Activated naive CD4-positive, alpha-beta T cell treated with anti-CD3 and anti-CD28 coated beads, Interleukin-2, amount 50 U/mL, for 72 hours (primary cell): ENCODE data around the gene MYDGF. TPM values are rescaled to one million over a fixed set of nuclear protein-coding genes. Genes with fewer than 3 reads are reported as not detected.
A peak's percentile ranks its signal among the peaks of the same experiment; 100 is the strongest.

Source experiments
- ATAC-seq, 2 donors: fragments of 150-1000 bp; cut with Tn5 transposase; 2 replicates each; pipeline ENCODE4 v1.10.0; 2021; ENCODE audit warnings: mild to moderate bottlenecking in 2 of 2, moderate library complexity in 2 of 2
- DNase-seq, 2 donors: peaks; one replicate each; pipeline ENCODE4 v3.0.0; 2021 to 2022; ENCODE audit warnings: low spot score in 2 of 2
- H3K27ac Mint-ChIP-seq, 2 donors: one replicate each; pipeline ENCODE4 v1.8.0; 2022; ENCODE audit warnings: mild to moderate bottlenecking in 2 of 2, mixed read lengths in 2 of 2
- H3K36me3 Mint-ChIP-seq, 2 donors: one replicate each; pipeline ENCODE4 v1.8.0; 2022; ENCODE audit warnings: mixed read lengths in 2 of 2
- H3K9me3 Mint-ChIP-seq, 2 donors: one replicate each; pipeline ENCODE4 v1.8.0; 2022; ENCODE audit warnings: mixed read lengths in 2 of 2
- total RNA-seq, 2 donors: library from RNA; stranded (reverse); gene quantifications; one replicate each; pipeline ENCODE4 v1.2.3, GENCODE V29; 2022

The MYDGF gene
- total RNA-seq, 2 donors from 2014 or later, result 40.2 to 48.5 TPM

DNA sequence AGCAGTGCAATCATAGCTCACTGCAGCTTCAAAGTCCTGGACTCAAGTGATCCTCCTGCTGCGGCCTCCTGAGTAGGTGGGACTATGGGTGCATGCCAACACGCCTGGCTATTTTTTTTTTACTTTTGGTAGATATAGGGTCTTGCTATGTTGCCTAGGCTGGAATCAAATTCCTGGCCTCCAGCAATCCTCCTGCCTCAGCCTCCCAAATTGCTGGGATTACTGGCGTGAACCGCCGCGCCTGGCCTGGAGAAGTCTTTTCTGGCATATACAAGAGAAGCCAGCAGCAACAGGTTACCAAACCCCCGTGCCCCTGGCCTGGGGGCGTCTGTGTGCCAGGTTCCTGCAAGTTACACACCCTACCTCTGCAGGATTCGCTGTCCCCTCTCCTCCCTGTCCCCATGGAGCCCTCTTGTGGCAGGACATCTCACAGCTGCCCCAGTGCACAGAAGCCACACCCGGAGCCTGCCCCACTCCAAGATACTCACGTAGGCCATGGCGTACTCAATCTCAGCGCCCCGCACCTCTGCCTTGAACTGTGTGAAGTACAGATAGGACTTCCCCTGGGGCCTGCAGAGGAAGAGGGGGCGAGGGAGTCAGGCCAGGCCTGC, 9.9 kb downstream of the MYDGF start:
- Mint-ChIP-seq H3K36me3 (no peaks in the 10 kb centered on the region), H3K27ac (peak overlapping the region in 1 of 2 donors; percentile 39), H3K9me3 (no peaks in the 10 kb centered on the region)
- ATAC-seq (peak in 1 of 2 donors; percentile 48), DNase-seq (no peak)

DNA sequence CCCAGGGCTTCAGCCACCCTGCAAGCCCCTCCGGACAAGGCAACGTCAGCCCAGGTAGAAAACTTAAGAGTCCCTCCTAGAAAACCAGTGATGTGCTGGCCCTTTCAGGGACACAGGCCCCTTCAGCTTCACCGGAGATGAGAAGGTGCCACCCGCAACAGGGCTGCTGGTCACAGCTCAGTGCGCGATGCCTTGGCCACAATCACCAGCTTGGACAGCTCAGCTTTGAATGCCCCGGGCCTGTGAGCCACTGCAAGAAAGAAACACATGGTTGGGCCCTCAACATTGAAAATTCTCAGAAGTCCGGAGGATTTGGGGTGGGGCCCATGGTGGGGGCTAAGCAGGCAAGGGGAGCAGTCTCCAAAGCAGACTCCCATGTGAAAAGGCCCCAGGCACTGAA, 12.3 kb downstream of the MYDGF start:
- Mint-ChIP-seq H3K27ac (peak overlapping the region; percentile 36 to 46), H3K36me3 (no peaks in the 10 kb centered on the region), H3K9me3 (no peaks in the 10 kb centered on the region)
- ATAC-seq (no peak), DNase-seq (no peak)

DNA sequence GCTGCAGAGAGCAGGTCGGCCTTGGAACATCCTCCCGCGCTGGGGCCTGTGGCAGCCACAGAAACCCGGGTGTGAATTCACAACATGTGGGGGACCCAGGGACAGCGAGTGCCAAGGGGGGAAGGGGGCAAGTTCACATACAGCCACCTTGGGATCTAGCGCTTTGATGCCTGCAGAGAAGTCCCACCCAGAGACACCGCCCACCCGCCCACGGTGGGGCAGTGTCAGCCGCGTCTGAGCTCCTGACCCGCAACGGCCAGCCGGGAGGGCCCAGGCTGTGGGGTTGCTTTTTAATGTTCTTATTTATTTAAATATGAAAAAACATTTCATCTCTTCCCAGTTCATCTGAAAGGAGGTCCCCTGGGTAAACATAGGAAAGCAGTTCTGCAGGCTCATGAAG, 12.9 kb downstream of the MYDGF start:
- no peaks in the 10 kb centered on the region for H3K9me3 Mint-ChIP-seq

DNA sequence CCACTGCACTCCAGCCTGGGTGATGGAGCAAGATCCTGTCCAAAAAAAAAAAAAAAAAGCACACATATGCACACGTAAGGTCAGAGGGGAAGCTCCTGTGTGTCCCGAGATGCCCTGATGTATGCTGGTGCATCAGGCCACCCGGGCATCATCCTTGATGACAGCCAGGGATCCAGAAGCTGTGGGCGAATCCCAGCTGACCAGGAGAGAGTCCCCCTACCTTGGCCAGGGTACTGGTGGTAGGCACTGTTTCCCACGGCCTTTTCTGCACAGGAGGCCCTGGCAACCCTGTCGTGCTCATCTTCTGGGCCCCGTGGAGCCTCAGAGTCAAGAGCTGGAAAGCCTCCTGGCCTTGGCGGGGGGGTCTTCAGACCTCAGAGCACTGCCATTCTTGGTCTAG, 14.0 kb downstream of the MYDGF start:
- DNase-seq (no peak), ATAC-seq (no peak)
- Mint-ChIP-seq H3K36me3 (no peaks in the 10 kb centered on the region), H3K27ac (no peak overlapping the region), H3K9me3 (no peaks in the 10 kb centered on the region)

More for the DNA sequence above, 12.9 kb downstream of the MYDGF start:
- Mint-ChIP-seq H3K36me3 (no peaks in the 10 kb centered on the region), H3K27ac (peak overlapping the region in 1 of 2 donors; percentile 36)
- ATAC-seq (no peak), DNase-seq (no peak)

DNA sequence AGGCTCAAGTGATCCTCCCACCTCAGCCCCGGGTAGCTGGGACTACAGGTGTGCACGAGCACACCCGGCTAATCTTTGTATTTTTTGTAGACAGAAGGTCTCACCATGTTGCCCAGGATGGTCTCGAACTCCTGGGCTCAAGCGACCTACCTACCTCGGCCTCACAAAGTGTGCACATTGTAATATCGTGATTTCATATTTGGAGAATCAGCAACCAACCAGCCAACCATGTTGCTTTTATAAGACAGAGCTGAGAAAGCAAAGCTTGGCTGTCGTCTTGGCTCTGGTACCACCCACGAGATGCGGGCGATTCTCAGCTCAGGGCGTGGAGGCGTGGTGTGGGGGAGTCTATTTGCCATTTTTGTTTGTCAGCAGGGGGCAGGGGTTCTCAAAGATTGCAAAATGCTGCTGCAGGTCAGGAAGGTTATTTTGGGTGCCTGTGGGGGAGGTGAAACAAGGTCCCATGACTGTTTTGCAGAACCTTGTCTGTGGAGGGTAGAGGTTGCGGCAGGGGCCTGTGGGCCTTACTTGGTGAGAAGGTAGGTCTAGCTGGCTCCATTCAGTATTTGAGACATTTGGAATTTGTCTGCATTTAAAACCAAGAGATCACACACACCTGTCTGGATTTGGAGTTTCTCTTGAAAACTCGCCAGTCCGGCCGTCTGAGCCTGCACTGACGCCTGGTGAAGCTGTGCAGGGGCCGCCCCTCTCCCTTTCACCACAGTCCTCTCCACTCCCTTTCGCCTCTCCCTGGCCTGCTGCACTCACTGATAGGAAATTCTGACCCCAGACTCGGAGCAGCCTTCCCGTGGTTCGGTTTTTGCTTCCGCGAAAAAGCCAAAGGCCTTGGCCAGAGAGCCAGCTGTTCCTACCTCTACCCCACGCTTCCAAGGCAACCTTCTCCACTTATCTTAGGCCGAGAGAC, 15.4 kb downstream of the MYDGF start:
- H3K27ac Mint-ChIP-seq, result no peak overlapping the region
- no peaks in the 10 kb centered on the region for H3K36me3 Mint-ChIP-seq
- DNase-seq (no peak), ATAC-seq (no peak)
- H3K9me3 Mint-ChIP-seq, result no peaks in the 10 kb centered on the region

DNA sequence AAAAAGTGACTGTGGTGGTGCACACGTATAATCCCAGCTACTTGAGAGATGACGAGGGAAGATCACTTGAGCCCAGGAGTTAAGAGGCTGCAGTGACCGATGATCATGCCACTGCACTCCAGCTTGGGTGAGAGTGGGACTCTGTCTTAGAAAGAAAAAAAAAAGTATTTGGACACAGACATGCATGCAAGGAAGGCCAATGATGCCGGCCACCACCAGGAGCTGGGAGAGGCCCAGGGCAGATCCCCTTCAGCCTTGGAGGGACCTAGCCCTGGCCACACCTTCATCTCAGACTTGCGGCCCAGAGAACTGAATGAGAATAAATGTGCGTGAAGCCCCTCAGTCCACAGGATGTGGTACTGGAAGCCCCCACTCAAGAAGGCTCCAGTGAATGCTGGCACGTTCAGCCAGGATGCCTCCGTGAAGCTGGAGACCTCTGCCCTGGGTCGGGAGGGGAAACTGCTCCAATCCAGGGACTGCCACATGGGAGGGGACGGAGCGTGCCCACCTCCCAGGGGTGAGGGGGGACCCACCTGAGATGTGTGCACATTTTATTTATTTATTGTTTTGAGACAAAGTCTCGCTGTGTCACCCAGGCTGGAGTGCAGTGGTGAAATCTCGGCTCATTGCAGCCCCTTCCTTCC, 16.2 kb downstream of the MYDGF start:
- no peaks in the 10 kb centered on the region for H3K9me3 Mint-ChIP-seq
- no peak for DNase-seq
- no peak for ATAC-seq
- no peaks in the 10 kb centered on the region for H3K36me3 Mint-ChIP-seq
- H3K27ac Mint-ChIP-seq, result no peak overlapping the region

DNA sequence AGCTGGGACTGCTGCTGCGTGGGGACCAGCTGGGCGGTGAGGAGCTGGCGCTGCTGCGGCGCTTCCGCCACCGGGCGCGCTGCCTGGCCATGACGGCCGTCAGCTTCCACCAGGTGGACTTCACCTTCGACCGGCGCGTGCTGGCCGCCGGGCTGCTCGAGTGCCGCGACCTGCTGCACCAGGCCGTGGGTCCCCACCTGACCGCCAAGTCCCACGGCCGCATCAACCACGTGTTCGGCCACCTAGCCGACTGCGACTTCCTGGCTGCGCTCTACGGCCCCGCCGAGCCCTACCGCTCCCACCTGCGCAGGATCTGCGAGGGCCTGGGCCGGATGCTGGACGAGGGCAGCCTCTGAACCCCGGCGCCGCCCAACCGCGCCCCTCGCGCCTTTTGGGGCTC, 18.1 kb downstream of the MYDGF start:
- Mint-ChIP-seq H3K27ac (no peak overlapping the region), H3K9me3 (no peaks in the 10 kb centered on the region), H3K36me3 (no peaks in the 10 kb centered on the region)
- DNase-seq (no peak), ATAC-seq (no peak)

DNA sequence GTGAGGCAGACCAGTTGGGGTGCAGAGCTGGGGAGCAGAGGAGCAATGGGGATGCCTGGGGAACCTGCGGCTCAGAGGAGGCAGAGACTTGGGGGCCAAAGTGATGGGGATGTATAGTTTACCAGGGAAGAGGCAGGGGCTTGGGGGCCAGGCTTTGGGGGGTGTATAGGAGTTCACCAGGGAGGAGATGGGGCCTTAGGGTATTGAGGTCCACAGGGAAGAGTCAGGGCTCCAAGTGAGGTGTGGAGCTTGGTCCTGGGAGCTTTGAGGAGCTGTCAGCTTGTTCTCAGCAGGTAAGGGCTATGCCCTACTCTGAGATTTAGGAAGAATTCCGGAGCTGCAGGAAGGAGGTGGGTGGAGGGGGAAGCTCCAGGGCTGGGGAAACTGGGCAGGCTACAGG, 20.0 kb downstream of the MYDGF start:
- no peak for DNase-seq
- H3K36me3 Mint-ChIP-seq, result no peaks in the 10 kb centered on the region
- no peaks in the 10 kb centered on the region for H3K9me3 Mint-ChIP-seq
- ATAC-seq, result peak in 1 of 2 donors; percentile 23
- H3K27ac Mint-ChIP-seq, result peak overlapping the region in 1 of 2 donors; percentile 60

DNA sequence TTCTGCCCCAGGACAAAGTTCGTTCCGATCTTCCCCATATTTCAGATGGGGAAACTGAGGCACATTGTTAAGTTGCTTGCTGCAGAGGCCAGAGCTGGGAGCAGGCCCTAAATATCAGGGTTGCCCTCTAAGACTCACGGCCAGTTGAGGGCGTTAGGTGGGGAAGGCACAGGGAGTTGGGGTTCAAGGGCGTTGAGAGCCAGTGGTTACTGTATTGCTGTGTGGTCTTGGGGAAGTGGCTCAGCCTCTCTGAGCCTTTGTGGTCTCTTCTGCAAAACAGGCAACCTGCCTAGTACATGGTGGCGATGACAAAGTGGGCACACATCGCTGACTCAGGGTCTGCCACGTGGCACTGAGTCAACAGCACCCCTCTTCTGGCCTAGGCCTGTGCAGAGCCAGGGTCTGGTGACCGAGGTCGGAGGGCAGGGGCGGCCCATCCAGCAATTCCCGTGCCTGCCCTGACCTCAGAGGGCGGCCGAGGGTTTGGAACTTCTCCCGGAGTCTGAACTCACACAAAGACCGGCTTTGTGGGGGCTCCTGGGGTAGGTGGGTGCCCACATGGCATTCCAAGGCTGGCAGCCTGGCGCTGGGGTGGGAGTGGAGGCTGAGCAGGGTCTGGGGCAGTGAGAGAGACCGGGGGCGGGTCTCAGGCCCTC, 20.6 kb downstream of the MYDGF start:
- ATAC-seq (peak in 1 of 2 donors; percentile 28), DNase-seq (no peak)
- H3K27ac Mint-ChIP-seq, result peak overlapping the region; percentile 54 to 61
- H3K36me3 Mint-ChIP-seq, result no peaks in the 10 kb centered on the region
- H3K9me3 Mint-ChIP-seq, result no peaks in the 10 kb centered on the region

DNA sequence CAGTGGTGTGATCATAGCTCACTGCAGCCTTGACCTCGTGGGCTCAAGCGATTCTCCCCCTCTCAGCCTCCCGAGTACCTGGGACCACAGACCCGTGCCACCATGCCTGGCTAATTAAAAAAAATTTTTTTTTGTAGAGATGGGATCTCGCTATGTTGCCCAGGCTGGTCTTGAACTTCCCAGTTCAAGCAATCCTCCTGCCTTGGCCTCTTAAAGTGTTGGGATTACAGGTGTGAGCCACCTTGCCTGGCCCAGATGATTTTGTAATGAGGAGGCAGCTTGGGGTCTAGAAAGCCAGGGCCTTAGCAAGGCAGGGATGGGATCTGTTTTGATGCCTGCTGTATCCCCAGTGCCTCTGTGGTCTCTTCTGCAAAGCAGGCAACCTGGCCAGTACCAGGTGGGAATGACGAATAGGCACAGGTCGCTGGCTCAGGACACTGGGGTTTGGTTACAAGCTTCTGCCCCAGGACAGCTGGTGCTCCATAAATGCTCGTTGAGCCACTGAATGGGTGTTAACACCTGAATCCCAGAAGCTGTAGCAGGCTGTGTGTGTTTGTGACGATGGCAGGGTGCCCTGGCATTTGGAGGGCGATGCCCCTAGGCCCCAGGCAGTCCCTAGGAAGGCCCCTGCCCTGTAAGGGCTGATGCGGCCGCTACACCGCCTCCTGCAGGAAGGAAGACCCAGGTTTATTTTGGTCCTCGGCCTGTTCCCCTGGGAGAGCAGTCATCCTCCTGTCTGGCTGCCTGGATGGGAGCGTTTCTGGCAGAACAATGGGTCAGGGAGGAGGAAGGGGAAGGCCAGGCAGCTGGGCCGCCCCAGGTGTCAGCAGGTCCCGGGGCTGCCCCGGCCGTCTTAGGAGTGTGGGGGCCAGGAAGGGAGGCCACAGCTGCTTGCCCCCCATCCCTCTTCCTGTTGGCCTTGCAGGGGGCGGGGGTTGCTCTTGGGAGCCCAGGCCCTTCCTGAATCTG, 22.2 kb downstream of the MYDGF start:
- ATAC-seq (no peak), DNase-seq (no peak)
- Mint-ChIP-seq H3K36me3 (no peaks in the 10 kb centered on the region), H3K27ac (peak overlapping the region in 1 of 2 donors; percentile 65), H3K9me3 (no peaks in the 10 kb centered on the region)

DNA sequence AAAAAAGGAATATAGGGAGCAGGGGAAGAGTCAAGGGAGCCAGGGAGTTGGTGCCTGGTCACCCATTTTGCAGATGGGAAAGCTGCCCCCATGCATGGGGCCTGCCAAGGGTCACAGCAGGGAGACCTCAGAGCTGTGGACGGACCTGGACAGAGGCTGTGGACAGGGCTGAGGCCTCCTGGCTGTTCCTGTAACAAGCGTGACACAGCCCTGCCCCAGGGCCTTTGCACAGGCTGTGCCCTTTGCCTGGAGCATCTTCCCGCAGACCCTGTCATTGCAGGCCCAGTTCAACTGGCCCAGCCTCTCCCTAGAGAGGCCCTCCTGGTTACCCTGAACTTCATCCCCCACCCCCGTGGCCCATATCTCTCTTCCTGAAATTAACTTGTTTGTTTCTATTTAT, 24.4 kb downstream of the MYDGF start:
- Mint-ChIP-seq H3K27ac (no peak overlapping the region), H3K36me3 (no peaks in the 10 kb centered on the region), H3K9me3 (no peaks in the 10 kb centered on the region)
- DNase-seq, result no peak
- no peak for ATAC-seq

DNA sequence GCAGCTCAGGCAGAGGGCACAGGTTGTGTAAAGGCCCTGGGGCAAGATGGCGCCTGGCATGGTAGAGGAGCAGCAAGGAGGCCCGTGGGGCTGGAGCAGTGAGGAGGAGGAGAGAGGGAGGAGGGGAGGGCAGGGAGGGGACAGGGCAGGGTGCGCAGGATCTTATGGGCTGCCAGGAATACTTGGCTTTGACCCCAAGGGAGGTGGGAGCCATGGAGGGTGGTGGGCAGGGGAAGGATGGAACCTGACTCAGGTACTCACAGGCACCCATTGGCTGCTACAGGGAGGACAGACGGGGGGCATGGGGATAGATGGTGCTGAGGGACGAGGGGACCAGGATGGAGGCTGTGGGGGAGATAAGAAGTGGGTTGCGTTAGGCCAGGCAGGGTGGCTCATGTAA, 27.5 kb downstream of the MYDGF start:
- ATAC-seq (no peak), DNase-seq (no peak)
- Mint-ChIP-seq H3K9me3 (no peaks in the 10 kb centered on the region), H3K27ac (peak overlapping the region in 1 of 2 donors; percentile 45), H3K36me3 (peaks cover 0 to 5% of the 10 kb centered on the region in 2 donors)

DNA sequence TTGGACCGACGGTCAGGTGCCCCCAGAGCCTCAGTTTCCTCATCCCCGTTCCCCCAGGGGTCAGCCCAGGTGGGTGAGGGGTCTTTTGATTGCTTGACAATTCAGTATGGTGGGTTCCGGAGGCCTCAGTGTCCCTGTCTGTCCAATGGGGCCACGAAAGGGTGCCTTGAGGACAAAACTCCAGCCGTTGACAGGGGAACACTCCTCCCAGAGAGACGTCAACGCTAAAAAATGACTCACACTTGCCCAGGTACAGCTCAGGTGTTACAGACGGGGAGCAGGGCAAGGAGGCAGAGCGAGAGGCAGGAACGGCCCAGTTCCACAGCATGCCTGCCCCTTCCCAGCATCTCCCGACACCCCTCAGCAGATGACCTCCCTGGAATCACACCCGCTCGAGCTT, 29.0 kb downstream of the MYDGF start:
- no peaks in the 10 kb centered on the region for H3K9me3 Mint-ChIP-seq
- no peak for DNase-seq
- H3K36me3 Mint-ChIP-seq, result peaks cover 0 to 5% of the 10 kb centered on the region in 2 donors
- H3K27ac Mint-ChIP-seq, result no peak overlapping the region
- ATAC-seq, result no peak

DNA sequence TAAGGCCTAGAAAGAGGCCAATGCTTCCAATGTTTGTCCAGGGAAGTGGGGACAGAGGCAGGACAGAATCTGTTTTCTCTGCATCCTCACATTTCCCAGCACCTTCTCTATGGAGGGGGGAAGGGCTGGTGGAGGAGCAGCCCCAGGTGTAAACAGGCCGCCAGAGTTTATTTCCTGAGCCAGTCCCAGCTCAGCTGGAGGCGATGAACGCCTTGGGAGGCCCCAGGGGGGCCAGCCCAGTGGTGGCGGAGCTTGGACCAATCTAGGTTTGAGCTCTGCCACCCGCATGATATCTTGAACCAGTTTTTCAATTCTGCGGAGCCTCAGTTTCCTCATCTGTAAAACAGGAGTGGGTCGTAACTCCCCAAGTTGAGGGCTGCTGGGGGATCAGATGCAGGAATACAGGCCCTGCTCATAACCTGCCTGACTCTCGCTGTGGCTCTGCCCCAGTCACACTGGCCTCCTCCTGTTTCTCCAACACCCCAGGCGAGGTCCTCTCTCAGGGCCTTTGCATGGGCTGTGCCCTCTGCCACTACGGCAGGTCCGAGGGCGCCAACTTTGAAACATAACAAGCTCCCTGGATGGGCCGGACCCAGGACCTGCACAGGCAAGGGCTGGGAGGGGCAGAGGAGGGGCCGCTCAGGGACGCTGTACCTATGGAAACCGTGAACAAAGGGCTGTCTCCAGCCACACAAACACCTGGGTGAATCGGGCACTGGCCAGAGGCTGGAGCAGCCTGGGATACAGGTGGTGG, 29.7 kb downstream of the MYDGF start:
- Mint-ChIP-seq H3K36me3 (peaks cover 0 to 5% of the 10 kb centered on the region in 2 donors), H3K9me3 (no peaks in the 10 kb centered on the region), H3K27ac (peak overlapping the region; percentile 93 to 97)
- ATAC-seq (no peak), DNase-seq (no peak)

DNA sequence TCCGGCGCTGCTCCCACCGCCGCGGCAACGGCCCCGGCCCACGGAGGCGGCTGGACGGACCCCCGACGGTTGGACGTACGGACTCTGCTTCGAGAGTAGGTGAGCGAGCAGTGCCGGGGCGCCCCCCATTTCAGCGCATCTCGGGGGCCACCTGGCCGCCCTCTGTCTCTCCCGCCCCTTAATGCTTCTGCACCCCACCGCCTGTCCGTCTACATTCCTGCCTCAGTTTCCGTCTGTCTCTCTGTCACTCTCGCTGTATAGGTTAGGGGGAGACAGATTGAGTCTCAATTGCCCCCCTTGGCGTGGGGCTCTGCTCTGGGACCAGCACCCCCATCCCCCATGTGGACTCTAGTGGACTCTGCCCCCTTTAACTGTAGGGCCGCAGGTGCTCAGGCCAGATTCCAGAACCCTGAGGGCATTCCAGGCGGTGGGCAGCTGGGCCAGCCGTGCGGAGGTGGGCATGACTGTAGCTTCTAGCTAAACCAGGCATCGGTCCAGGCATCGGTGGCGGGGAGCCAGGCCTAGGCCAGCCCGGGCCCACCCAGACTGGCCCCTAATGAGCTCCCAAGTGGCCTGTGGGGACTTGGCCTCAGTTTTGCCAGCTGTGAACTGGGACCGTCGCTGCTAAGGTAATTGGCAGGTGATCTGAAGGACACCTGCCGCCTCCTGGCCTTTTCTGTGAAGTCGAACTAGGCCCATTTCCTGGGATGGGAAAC, 30.5 kb downstream of the MYDGF start:
- no peak for ATAC-seq
- no peak for DNase-seq

More for the DNA sequence above, 30.5 kb downstream of the MYDGF start:
- Mint-ChIP-seq H3K9me3 (no peaks in the 10 kb centered on the region), H3K36me3 (peaks cover 0 to 5% of the 10 kb centered on the region in 2 donors), H3K27ac (peak overlapping the region; percentile 93 to 97)
